GM23338 (cell line): Measurements from ENCODE around the gene STK39. TPM values are rescaled to one million over a fixed set of nuclear protein-coding genes. Genes with fewer than 3 reads are reported as not detected.

ENCODE experiments used
- ATAC-seq: fragments of 200-7000 bp; cut with Tn5 transposase; 3 replicates; pipeline ENCODE4 v1.9.1; 2020
- DNase-seq: peaks from one replicate; pipeline ENCODE4 v3.0.0-alpha.2; 2015; ENCODE audit warnings: low spot score
- H2AFZ ChIP-seq: fragments of 200-600 bp; sonication (generic); 2 replicates; pipeline ENCODE4 v1.8.0; 2016; ENCODE audit warnings: antibody characterized with exemption, mild to moderate bottlenecking, moderate library complexity
- H3F3A ChIP-seq: fragments of 200-600 bp; sonication (generic); replicated peaks from 2 replicates; pipeline ENCODE4 v1.8.0; 2017; ENCODE audit warnings: antibody characterized with exemption, mixed run types, low read depth
- H3K27ac ChIP-seq: fragments of 200-600 bp; sonication (generic); 2 replicates; pipeline ENCODE4 v1.6.1; 2016; ENCODE audit warnings: low read depth
- H3K27me3 ChIP-seq: fragments of 200-600 bp; sonication (generic); 2 replicates; pipeline ENCODE4 v1.8.0; 2016; ENCODE audit warnings: mild to moderate bottlenecking, mixed run types, moderate library complexity; ENCODE audit not compliant: insufficient read depth
- H3K36me3 ChIP-seq: fragments of 200-600 bp; sonication (generic); 2 replicates; pipeline ENCODE4 v1.8.0; 2016; ENCODE audit warnings: mild to moderate bottlenecking; ENCODE audit not compliant: insufficient read depth
- H3K4me1 ChIP-seq: fragments of 200-600 bp; sonication (generic); 2 replicates; pipeline ENCODE4 v1.8.0; 2016; ENCODE audit warnings: mild to moderate bottlenecking, moderate library complexity; ENCODE audit not compliant: insufficient read depth
- H3K4me2 ChIP-seq: fragments of 200-600 bp; sonication (generic); 2 replicates; pipeline ENCODE4 v1.7.1; 2017; ENCODE audit warnings: mixed run types
- H3K4me3 ChIP-seq: fragments of 200-600 bp; sonication (generic); 2 replicates; pipeline ENCODE4 v1.6.1; 2016; ENCODE audit warnings: mixed run types
- H3K79me2 ChIP-seq: fragments of 200-600 bp; sonication (generic); replicated peaks from 2 replicates; pipeline ENCODE4 v1.8.0; 2017; ENCODE audit warnings: mild to moderate bottlenecking; ENCODE audit not compliant: insufficient read depth
- H3K9me2 ChIP-seq: fragments of 200-600 bp; sonication (generic); 2 replicates; pipeline ENCODE4 v1.8.0; 2017; ENCODE audit not compliant: insufficient read depth
- H4K20me1 ChIP-seq: fragments of 200-600 bp; sonication (generic); replicated peaks from 2 replicates; pipeline ENCODE4 v1.8.0; 2017; ENCODE audit warnings: mild to moderate bottlenecking; ENCODE audit not compliant: insufficient read depth
- H3K27ac Mint-ChIP-seq: 2 replicates; pipeline ENCODE4 v1.8.0; 2020; ENCODE audit warnings: inconsistent platforms, mild to moderate bottlenecking, moderate library complexity, mixed read lengths
- H3K27me3 Mint-ChIP-seq: 3 replicates; pipeline ENCODE4 v1.8.0; 2022; ENCODE audit warnings: low read depth, mild to moderate bottlenecking, moderate library complexity, mixed read lengths, inconsistent platforms; ENCODE audit not compliant: insufficient read depth, poor library complexity
- H3K36me3 Mint-ChIP-seq: 3 replicates; pipeline ENCODE4 v1.8.0; 2021; ENCODE audit warnings: low read depth, mild to moderate bottlenecking, inconsistent platforms, moderate library complexity, mixed read lengths
- H3K4me1 Mint-ChIP-seq: 3 replicates; pipeline ENCODE4 v1.8.0; 2020; ENCODE audit warnings: mild to moderate bottlenecking, inconsistent platforms, mixed read lengths
- H3K4me3 Mint-ChIP-seq: 3 replicates; pipeline ENCODE4 v1.8.0; 2021; ENCODE audit warnings: moderate library complexity, mild to moderate bottlenecking, inconsistent platforms, mixed read lengths
- H3K9me3 Mint-ChIP-seq: 3 replicates; pipeline ENCODE4 v1.8.0; 2020; ENCODE audit warnings: moderate library complexity, mild to moderate bottlenecking, inconsistent platforms, mixed read lengths
- EZH2 ChIP-seq: fragments of 200-600 bp; sonication (generic); IDR thresholded peaks from one replicate; pipeline ENCODE4 v1.8.0; 2017; ENCODE audit warnings: antibody characterized with exemption, mild to moderate bottlenecking, low read depth; ENCODE audit not compliant: unreplicated experiment
- JUNB ChIP-seq: IDR thresholded peaks from one replicate; pipeline ENCODE4 v1.6.1; 2016; ENCODE audit warnings: antibody characterized with exemption; ENCODE audit not compliant: unreplicated experiment
- STAT1 ChIP-seq: IDR thresholded peaks from one replicate; pipeline ENCODE4 v1.6.1; 2016; ENCODE audit warnings: antibody characterized with exemption; ENCODE audit not compliant: unreplicated experiment
- polyA plus RNA-seq: library from polyadenylated mRNA; unstranded; fragments of >200 nt; fragmentation: Nextera tagmentation; extraction: Ambion mirVana; gene quantifications from 2 replicates; pipeline ENCODE4 v1.2.1, GENCODE V29; 2016
- total RNA-seq: library from RNA; depleted of rRNA; stranded (reverse); fragments of >200 nt; shearing (Covaris generic); gene quantifications from 2 replicates; pipeline ENCODE4 v1.2.3, GENCODE V29; 2014
- TF ChIP-seq, protein P1 (sequence below), 2 experiments: fragments of 200-600 bp in 1 of 2; sonication (generic) in 1 of 2; conservative IDR thresholded peaks; 2 replicates each; pipeline versions ENCODE4 v1.5.1 to v1.6.1; 2016 to 2017; ENCODE audit warnings: antibody characterized with exemption in 2 of 2, low read depth in 2 of 2, mild to moderate bottlenecking in 2 of 2, moderate library complexity in 1 of 2
- TF ChIP-seq, protein P2 (sequence below): IDR thresholded peaks from 2 replicates; pipeline ENCODE4 v1.6.1; 2016; ENCODE audit warnings: antibody characterized with exemption
- TF ChIP-seq, protein P3 (sequence below): fragments of 250-450 bp; sonication (Bioruptor Pico); IDR thresholded peaks from 2 replicates; pipeline ENCODE4 v1.5.0; 2020; ENCODE audit warnings: mild to moderate bottlenecking, moderate library complexity

STK39 gene
- total and polyA plus RNA-seq, 2 experiments from 2014 or later: 9.5 to 16.9 TPM

DNA sequence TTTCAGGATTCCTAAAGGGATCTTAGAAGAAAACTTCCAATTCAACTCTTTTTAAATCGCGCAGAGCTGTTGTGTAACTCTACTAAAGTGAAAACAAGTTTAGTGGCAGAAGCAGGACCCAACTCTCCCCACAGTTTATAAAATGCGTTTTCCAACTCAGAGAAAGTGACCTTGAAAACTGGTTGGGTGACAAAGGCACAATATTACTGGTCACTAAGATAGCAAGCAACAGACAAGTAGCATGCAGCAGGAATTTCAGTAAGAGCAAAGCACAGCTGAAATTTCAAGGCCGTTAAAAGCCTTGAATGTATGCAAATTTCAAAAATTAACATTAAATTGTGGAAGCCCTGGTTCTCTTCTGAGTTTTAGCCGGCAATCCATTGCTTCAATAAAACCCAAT, 66.9 kb downstream of the STK39 start:
- Mint-ChIP-seq H3K4me1 (peaks cover 64% of the 10 kb centered on the region), H3K36me3 (no peaks in the 10 kb centered on the region), H3K27me3 (peaks cover 3% of the 10 kb centered on the region), H3K4me3 (0 out of 3 replicates have a peak overlapping the region, but pooled peaks have one; percentile 19), H3K9me3 (no peaks in the 10 kb centered on the region), H3K27ac (peak overlapping the region; percentile 80)
- H3K36me3 ChIP-seq: no peaks in the 10 kb centered on the region
- H3K4me2 ChIP-seq: 0 out of 2 replicates have a peak overlapping the region, but pooled peaks have one; percentile 12
- ATAC-seq (peak; percentile 64), DNase-seq (peak; percentile 78)
- TF ChIP-seq, protein P1, sequence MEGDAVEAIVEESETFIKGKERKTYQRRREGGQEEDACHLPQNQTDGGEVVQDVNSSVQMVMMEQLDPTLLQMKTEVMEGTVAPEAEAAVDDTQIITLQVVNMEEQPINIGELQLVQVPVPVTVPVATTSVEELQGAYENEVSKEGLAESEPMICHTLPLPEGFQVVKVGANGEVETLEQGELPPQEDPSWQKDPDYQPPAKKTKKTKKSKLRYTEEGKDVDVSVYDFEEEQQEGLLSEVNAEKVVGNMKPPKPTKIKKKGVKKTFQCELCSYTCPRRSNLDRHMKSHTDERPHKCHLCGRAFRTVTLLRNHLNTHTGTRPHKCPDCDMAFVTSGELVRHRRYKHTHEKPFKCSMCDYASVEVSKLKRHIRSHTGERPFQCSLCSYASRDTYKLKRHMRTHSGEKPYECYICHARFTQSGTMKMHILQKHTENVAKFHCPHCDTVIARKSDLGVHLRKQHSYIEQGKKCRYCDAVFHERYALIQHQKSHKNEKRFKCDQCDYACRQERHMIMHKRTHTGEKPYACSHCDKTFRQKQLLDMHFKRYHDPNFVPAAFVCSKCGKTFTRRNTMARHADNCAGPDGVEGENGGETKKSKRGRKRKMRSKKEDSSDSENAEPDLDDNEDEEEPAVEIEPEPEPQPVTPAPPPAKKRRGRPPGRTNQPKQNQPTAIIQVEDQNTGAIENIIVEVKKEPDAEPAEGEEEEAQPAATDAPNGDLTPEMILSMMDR (conservative IDR thresholded peaks at IDR 0.05; ENCODE audit: low read depth in 2 of 2): no peak
- TF ChIP-seq, protein P2, sequence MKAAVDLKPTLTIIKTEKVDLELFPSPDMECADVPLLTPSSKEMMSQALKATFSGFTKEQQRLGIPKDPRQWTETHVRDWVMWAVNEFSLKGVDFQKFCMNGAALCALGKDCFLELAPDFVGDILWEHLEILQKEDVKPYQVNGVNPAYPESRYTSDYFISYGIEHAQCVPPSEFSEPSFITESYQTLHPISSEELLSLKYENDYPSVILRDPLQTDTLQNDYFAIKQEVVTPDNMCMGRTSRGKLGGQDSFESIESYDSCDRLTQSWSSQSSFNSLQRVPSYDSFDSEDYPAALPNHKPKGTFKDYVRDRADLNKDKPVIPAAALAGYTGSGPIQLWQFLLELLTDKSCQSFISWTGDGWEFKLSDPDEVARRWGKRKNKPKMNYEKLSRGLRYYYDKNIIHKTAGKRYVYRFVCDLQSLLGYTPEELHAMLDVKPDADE: no peak
- TF ChIP-seq STAT1 (no peak), JUNB (no peak), EZH2 (no peak)
- TF ChIP-seq, protein P3, sequence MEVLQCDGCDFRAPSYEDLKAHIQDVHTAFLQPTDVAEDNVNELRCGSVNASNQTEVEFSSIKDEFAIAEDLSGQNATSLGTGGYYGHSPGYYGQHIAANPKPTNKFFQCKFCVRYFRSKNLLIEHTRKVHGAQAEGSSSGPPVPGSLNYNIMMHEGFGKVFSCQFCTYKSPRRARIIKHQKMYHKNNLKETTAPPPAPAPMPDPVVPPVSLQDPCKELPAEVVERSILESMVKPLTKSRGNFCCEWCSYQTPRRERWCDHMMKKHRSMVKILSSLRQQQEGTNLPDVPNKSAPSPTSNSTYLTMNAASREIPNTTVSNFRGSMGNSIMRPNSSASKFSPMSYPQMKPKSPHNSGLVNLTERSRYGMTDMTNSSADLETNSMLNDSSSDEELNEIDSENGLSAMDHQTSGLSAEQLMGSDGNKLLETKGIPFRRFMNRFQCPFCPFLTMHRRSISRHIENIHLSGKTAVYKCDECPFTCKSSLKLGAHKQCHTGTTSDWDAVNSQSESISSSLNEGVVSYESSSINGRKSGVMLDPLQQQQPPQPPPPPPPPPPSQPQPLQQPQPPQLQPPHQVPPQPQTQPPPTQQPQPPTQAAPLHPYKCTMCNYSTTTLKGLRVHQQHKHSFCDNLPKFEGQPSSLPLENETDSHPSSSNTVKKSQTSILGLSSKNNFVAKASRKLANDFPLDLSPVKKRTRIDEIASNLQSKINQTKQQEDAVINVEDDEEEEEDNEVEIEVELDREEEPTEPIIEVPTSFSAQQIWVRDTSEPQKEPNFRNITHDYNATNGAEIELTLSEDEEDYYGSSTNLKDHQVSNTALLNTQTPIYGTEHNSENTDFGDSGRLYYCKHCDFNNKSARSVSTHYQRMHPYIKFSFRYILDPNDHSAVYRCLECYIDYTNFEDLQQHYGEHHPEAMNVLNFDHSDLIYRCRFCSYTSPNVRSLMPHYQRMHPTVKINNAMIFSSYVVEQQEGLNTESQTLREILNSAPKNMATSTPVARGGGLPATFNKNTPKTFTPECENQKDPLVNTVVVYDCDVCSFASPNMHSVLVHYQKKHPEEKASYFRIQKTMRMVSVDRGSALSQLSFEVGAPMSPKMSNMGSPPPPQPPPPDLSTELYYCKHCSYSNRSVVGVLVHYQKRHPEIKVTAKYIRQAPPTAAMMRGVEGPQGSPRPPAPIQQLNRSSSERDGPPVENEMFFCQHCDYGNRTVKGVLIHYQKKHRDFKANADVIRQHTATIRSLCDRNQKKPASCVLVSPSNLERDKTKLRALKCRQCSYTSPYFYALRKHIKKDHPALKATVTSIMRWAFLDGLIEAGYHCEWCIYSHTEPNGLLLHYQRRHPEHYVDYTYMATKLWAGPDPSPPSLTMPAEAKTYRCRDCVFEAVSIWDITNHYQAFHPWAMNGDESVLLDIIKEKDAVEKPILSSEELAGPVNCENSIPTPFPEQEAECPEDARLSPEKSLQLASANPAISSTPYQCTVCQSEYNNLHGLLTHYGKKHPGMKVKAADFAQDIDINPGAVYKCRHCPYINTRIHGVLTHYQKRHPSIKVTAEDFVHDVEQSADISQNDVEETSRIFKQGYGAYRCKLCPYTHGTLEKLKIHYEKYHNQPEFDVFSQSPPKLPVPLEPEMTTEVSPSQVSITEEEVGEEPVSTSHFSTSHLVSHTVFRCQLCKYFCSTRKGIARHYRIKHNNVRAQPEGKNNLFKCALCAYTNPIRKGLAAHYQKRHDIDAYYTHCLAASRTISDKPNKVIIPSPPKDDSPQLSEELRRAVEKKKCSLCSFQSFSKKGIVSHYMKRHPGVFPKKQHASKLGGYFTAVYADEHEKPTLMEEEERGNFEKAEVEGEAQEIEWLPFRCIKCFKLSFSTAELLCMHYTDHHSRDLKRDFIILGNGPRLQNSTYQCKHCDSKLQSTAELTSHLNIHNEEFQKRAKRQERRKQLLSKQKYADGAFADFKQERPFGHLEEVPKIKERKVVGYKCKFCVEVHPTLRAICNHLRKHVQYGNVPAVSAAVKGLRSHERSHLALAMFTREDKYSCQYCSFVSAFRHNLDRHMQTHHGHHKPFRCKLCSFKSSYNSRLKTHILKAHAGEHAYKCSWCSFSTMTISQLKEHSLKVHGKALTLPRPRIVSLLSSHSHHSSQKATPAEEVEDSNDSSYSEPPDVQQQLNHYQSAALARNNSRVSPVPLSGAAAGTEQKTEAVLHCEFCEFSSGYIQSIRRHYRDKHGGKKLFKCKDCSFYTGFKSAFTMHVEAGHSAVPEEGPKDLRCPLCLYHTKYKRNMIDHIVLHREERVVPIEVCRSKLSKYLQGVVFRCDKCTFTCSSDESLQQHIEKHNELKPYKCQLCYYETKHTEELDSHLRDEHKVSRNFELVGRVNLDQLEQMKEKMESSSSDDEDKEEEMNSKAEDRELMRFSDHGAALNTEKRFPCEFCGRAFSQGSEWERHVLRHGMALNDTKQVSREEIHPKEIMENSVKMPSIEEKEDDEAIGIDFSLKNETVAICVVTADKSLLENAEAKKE (CRISPR knock-in tag): no peak
- H3K79me2 ChIP-seq: no peaks in the 10 kb centered on the region
- no peaks in the 10 kb centered on the region for H3K9me2 ChIP-seq
- H3K27ac ChIP-seq: peak overlapping the region; percentile 83
- H3F3A ChIP-seq: no peaks in the 10 kb centered on the region
- H3K4me3 ChIP-seq: no peak overlapping the region
- peaks cover 42% of the 10 kb centered on the region for H3K4me1 ChIP-seq
- no peaks in the 10 kb centered on the region for H4K20me1 ChIP-seq
- no peak overlapping the region for H2AFZ ChIP-seq
- H3K27me3 ChIP-seq: 0 out of 2 replicates have a peak, but pooled peaks cover 3% of the 10 kb centered on the region
